Stimulated activated CD8-positive, alpha-beta memory T cell treated with anti-CD3 and anti-CD28 coated beads, Interleukin-7, amount 100 ng/mL, for 48 hours (primary cell): Measurements from ENCODE around the gene AAR2.

Experiments used
- DNase-seq, 2 donors: peaks; one replicate each; pipeline ENCODE4 v3.0.0-alpha.2; 2020; ENCODE audit warnings: low read depth in 1 of 2; ENCODE audit errors: extremely low read depth in 1 of 2

Gene AAR2, protein sequence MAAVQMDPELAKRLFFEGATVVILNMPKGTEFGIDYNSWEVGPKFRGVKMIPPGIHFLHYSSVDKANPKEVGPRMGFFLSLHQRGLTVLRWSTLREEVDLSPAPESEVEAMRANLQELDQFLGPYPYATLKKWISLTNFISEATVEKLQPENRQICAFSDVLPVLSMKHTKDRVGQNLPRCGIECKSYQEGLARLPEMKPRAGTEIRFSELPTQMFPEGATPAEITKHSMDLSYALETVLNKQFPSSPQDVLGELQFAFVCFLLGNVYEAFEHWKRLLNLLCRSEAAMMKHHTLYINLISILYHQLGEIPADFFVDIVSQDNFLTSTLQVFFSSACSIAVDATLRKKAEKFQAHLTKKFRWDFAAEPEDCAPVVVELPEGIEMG

DNA sequence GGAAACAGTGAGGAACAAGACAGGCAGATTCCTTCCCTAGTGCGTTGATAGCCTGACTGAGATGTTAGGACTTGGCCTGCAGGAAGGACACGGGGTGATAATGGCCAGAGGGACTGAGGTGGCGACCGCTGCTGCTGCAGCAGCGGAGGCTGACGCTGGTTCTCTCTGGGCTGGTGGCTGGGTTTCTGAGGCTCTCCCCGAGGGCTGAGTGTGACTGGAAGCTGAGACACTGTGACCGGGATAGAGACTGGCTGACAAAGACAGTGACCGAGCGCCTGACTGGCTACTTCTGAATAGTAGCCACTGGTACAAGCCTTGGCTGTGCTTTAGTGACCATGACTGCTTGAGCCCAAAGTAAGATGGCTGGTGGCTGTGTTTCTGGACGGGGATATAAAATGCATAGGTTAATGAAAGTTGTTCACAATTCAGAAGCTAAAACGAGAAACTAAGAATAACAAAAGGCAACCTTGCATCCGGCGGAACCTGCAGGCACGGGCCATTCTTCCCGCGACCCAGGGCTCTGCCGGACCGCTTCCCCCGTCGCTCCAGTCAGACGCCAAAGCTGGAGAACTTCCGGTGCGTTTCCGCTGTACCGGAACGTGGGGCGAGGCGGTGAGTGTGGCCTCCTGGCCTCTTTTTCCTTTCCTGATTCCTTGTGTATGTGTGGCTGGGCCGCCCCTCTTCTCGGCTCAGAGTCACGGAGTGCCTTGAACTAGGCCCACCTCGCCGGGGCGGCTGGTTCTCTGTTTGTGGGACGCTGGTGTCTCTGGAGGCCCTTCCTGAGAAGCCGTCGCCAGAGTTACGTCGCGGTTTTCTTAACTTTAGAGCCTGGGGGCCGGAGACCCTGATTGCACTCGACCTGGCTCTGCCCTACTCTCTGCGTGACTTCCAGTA is at the start of gene AAR2:
Gene AAR2, plus strand, starts transcription at position 587 of the 894 bp plus-strand sequence. CDS start 3,391 bp downstream, outside the sequence.
- DNase-seq = peak; percentile 64 to 68

DNA sequence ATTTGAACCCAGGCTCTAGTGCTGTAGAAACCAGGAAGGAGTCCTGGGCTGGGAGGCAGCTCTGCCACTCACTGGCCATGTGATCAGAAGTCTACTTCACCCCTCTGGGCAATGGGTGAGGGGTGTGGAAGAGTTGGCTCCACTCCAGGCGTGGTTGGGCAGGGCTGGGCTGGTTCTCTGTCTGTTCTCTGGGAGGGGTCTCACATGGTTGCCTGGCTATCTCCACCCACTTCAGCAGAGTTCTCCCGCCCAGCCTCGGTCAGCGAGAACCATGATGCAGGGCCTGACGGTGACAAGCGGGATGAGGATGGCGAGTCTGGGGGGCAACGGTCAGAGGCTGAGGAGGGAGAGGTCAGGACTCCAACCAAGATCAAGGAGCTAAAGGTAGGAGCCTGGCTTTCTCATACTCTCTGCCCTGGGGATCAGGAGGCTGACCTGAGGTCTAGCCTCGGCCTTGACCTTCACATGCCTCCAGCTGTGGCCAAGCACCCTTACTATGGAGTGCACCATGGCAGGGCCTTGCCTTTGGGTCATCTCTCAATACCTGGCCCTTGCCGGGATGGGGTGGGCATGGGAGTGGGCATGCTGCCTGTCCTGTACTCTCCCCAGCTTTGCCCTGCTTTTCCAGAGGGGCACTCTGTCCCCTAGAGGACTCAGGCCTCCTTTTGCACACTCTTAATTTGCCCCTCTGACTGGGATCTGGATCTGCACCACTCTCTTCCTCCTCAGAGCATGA is 42.1 kb upstream of the AAR2 start:
- DNase-seq = no peak

DNA sequence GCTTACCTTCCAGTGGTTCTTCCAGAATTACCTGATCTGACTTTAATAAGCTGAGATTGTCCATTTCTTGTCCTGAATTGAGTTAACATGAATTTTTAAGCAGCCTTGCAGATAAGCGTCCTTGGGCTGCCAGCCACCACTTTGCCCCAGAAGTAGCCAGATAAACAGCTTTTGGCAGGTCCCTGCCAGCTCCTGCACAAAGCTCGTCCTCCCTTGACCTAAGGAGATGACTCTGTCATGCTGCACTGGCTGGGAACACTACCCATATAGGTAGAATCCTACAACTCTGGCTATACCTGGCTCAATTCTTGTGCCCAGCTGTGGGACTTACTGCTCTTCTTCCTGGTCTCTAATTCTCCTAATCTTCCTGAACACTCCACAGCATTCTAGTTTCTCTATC is 39.6 kb upstream of the AAR2 start:
- DNase-seq = no peak

DNA sequence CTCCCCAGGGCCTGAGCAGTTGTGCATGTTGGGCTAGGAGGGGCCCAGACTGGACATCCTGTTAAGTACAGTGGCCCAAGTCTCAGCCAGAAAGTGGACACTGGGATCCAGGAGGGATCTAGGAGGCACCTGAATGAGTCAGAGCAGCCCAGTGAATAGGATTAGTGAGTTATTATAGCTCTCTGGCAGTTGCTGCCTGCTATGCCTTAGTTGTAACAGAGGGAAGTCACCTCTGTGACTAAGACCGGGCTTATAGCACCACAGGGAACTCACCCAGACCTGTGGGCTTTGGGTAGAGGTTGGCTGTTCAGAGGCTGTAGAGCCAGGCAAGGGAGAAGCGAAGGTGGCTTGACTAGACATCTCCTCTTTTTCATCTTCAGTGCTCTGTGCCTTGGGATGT is 39.0 kb upstream of the AAR2 start:
- DNase-seq = no peak

DNA sequence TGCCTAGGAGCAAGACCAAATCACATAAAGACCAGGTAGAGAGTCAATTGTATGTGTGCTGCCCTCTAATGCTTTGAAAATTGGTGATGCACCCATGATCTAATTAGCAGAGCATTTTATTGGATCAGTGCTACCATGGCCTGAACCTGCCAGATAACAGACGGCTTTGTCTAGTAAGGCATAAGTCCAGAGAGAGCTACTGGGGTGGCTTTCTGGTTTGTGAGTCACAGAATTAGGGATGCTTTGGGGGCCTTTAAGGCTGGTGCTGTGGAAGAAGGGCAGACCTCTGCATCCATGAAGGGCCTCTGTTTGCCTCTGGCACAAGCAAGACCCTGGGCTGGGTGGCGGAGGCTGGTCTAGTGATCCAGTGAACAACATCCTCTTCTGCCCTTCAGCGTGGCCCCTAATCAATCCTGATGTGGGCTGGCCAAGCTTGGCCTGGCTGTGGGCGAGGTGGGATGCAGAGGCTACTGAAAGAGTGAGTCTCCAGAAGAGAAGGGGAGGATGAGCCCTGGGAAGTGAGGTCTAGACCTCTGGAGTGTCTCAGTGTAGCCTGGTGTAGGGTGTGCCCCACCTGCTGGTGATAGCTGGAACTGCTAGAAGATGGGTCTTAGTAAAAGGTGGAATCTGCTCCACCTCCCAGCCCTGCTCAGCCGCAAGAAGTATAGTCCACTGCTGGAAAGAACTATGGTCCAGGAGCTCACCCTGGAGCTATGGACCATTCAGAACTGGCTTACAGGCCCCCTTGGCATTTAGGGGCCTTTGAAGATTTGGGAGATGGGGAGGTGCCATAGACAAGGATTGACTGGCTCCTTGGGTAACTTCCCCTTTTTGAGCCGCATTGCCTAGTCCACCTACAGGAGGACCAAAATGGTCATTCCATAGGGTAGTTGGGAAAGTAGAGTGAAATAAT is 36.7 kb upstream of the AAR2 start:
- peak; percentile 20 to 53 for DNase-seq

DNA sequence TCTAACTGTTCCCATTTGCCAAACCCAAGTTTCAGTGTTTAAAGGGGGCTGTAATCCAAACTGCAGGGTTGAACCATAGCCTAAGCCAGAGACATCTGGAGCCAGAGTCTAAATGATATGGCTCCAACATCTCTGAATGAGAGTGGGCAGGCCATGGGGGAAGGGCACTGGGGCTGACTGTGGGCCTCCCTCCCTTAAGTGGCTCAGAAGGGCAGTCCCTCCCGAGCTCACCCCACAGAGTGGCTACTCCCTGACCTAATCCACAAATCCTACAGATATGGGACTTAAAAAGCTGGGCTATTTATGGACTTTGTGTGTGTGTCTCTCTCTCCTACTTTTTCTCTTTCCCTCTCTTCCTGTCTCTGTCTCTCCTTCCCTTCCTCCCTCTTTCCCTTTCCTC is 35.8 kb upstream of the AAR2 start:
- DNase-seq = no peak

DNA sequence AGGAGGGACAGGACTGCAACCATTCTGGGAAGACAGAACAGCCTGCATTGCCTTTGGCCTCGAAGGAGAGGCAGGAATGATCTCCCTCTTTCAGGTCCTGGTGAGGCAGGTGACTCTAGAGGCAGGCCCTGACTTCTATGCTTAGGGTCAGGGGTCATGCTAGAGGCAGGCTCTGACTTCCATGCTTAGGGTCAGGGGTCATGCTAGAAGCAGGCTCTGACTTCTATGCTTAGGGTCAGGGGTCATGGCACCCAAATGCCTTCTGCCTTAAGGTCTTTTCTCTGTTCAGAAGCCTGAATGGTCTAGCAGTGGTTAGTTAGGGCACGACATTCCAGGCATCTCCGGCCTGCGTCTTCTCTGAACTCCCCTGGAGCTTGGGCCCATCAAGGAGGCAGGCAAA is 35.1 kb upstream of the AAR2 start:
- DNase-seq = no peak

DNA sequence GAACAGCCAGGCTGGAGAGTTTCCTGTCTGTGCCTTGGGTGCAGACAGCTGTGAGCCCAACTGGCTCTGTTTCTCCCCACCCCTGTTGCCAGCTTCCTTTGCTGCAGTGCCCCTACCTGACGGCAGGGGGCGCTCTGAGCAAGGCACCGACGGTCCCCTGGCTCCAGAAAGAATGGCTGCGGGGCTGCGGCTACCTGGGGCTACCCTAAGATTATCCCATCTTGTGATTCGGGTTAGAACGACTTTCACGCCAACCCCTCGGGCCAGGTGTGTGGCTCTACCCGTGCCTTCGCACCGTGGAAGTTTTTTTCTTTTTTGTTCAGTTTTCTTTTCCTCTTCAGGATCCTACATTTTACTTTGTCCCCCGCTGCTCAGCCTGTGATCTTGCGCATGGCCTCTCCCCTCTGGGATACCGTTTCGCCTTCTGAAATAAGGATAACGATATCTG is 33.4 kb upstream of the AAR2 start:
- peak; percentile 29 to 49 for DNase-seq

DNA sequence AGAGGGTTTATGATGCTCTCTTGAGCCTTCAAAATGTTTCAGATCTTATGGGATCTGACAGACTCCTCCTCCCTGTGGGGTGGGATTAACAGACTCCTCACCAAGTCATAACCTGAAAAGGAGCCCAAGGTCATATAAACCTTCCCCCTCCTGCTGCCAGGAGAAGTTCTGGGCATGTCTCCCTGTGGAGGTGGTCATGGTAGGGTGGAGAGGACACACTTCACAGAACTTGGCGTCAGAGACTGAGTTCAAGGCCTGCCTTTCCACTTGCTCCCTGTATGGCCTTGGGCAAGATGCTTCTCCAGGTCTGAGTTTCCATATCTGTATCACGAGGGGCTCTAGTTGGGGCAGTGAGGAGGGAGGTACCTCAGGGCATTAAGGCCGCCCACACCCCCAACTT is 32.4 kb upstream of the AAR2 start:
- no peak for DNase-seq

DNA sequence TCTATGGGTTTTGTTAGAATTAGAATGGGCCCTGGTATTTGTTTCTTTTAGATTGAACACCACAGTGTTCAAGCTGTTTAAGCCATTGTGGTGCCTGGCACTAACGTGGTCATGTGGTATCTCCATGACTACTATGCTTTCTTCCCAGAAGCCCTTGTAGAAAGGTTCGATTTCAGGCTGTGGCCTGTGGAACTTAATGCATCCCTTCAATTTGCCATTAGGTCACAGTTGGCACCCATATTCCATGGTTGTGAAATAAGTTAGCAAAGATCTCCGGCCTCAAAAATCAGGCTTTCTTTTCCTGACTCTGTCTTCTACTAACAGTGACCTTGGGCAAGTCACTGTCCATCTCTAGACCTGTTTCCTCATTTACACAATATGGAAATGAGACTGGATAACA is 31.3 kb upstream of the AAR2 start:
- DNase-seq = no peak

DNA sequence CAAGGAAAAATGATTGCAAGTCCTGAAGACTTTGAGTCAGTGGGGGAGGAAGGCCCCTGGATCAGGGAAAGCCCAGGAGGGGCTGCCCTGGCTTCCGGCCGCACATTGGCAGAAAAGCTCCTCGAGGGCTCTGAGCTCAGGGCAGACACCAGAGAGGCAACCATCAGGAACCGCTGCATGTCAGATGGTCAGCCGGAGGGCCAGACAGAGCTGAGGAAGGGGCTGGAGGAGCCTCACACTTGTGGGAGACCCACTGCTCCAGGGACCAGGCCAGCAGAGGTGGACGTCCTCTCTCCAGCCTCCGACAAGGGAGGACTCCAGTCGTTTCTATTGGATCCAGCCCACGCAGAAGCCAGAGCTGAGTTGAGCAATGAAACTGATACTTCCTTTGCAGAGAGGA is 30.2 kb upstream of the AAR2 start:
- no peak for DNase-seq

DNA sequence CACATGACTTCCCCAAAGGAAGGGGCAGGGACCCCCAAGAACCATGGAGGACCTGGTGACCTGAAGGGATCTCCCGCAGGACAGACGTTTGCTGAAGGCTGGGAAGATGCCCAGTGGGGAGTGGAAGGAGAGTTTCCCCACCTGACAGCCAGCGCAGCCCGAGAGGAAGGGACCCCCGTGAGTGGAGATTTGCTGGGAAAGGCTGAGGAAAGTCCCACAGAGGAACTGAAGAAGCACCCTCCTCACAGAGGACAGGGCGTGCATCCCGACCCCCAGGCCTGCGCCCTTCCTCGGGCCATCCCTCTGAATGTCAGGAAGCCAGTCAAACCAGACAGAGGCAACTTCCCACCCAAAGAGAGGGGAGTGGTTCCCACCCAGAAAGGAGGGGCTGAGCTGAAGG is 29.6 kb upstream of the AAR2 start:
- DNase-seq = no peak

DNA sequence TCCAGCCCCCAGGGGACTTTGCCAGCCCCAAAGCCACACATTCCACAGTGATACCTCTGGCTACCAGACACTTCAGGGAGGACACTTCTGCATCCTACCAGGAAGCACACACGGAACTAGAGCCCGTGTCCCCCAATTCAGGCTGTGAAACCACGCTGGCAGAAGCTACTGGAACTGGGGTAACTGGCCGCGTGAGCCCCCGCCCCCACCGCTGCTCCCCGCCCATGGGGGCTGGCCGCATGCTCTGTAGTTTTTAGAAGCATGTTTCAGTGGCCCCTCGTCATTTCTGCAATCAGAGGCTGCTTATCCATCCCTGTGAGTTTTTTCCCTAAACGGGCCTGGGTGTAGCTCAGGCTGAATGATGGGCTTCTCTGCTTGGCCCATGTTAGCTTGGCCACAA is 28.7 kb upstream of the AAR2 start:
- no peak for DNase-seq

DNA sequence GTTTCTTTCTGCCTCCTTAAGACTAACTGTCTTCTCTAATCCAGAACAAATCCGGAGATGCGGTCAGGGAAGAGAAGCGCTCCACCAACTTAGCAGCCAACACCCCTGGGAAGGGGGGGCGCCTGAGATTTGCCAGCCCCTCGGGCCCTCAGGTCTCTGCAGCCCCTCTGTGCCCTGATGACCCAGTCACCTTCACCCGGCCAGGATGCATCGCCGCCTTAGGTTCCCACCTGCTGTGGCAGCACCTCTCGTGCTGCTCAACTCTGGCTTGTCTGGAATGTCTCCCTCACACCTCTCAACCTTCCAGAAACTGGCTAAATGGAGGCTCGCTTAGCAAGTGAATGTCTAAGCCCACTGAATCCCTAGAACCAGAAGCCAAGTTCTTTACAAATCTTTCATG is 28.0 kb upstream of the AAR2 start:
- DNase-seq = no peak

DNA sequence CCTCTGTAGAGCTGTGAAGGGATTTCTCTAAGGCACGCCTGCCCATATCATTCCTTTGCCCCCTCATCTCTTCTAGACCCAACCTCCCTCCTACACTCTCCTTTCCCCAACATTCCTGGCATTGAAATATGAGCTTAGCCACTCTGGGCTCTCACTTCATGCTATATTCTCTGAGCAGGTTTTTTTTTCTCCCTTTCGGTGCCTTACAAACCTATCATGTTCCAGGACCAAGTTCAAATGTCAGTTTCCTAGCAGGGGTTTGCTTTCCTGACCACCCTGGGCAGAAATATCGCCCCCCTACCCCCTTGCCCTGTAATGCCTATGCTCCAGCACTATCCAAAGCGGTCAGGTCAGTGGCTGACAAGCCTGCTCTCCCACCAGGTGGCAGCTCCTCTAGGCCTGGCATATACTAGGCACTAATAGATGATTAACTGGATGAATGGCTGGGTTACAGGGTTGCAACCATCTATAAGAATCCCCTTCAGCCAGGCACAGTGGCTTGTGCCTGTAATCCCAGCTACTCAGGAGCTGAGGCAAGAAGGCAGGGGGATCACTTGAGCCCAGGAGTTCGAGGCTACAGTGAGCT is 25.7 kb upstream of the AAR2 start:
- no peak for DNase-seq

DNA sequence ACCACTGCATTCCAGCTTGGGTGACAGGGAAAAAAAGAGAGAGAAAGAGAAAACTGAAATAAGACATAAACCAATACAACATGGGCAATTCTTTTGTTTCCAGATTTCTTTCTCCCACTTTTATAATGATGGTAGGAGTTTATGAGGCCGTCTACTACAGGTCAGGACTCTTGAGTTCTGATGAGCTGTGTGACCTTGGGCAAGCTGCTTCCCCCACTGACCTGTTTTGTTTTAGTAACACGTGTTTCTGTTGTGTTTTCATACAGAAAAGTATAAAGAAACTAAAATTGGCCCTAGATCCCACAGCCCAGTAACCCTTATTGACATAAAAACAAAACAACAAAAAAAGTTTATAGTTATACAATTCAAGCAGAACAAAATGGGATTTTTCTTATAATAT is 22.9 kb upstream of the AAR2 start:
- no peak for DNase-seq

DNA sequence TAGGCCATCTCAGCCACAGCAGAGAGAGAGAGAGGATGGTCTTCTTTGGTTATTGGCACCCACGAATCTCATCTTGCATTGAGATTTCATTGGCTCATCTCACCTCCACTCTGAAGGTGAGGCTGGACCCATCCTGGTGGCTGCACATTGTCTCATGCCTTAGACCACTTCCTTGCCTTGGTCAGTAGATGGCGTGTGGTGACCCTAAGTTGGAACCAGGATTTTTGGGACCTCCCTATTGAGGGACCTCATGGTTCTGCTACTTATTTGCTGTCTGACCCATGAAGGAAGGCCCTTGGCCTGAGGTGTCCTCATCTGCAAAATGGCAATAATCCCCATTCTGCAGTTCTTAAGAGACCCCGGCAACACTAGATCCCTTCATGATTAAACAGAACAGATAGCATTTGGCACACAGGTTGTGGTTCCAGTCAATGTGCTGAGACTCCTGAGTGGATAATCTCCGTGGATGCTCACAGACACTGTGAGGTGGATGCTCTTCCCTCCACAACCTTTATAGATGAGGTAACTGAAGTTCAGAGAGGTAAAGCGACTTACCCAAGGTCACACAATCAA is 21.5 kb upstream of the AAR2 start:
- DNase-seq = peak in 1 of 2 donors; percentile 5

DNA sequence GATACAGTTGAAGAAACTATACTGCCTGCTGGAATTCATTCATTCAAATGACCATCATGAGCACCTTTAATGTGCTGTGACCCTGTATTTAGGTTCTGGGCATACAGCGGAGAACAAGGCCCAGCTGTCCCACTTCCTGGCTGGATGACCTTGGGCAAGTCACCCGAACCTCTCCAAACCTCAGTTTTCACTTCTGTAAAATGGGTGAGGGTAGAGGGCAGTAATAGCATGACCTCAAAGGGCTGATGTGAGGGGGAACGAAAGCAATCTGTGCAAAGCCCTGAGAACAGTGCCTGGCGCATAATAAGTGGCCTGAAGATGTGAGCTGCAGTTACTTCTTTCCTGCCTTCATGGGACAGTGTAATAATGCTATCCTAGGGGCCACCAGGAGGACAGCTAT is 20.5 kb upstream of the AAR2 start:
- no peak for DNase-seq

DNA sequence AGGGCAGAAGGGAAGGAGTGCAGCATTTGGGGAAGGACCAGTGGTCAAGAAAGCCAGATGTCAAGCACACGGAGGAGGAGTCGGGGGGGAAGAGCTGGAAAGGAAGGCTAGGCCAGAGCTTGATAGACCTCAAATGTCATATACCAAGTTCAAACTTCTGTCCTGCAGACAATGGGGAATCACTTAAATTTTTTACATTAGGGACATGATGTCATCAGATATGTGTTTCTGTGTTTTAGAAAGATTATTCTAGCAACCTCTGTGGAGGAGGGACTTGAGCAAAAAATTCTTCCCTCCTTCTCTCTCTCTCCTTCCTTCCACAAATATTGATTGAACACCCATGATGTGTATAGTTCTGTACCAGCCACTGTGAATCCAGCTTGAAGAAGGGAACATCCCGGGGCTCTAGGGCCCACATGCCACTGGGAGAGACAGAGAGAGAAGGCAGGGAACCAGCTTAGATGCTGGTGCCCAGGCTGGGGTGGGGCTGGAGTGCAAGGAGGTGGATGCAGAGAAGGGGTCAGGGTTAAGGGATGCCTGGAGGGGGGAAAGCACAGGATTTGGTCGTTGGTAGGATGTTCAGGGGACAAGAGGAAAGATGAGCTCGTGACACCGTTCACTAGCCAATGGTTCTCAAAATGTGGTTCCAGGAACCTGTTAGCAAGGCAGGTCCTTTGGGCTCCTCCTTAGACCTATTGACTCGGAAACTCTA is 19.8 kb upstream of the AAR2 start:
- no peak for DNase-seq
